WTC11 (cell line): ENCODE results near the gene RGS16. TPM values are rescaled to one million over a fixed set of nuclear protein-coding genes. Genes with fewer than 3 reads are reported as not detected.

Experiments used
- ATAC-seq: fragments of 200-7000 bp; cut with Tn5 transposase; 2 replicates; pipeline ENCODE4 v1.10.0; 2021; ENCODE audit warnings: mild to moderate bottlenecking, moderate library complexity
- CTCF ChIA-PET: fragments of 300-600 bp; sonication (Branson Sonifier 250); formaldehyde crosslinking; loops from one replicate; lab custom pipeline; 2021; ENCODE audit warnings: antibody characterized with exemption; lab: Charles Lee
- POLR2A ChIA-PET: fragments of 350-600 bp; sonication (Branson Sonifier 250); formaldehyde crosslinking; loops from one replicate; lab custom pipeline; 2021; ENCODE audit warnings: antibody characterized with exemption; lab: Charles Lee
- DNase-seq: peaks from one replicate; pipeline ENCODE4 v3.0.0; 2021; ENCODE audit warnings: low spot score
- H3K27ac Mint-ChIP-seq: 2 replicates; pipeline ENCODE4 v1.8.0; 2021; ENCODE audit warnings: mixed read lengths
- H3K27me3 Mint-ChIP-seq: 2 replicates; pipeline ENCODE4 v1.8.0; 2021; ENCODE audit warnings: low read depth, mild to moderate bottlenecking, moderate library complexity, mixed read lengths
- H3K36me3 Mint-ChIP-seq: 2 replicates; pipeline ENCODE4 v1.8.0; 2021; ENCODE audit warnings: mixed read lengths
- H3K4me1 Mint-ChIP-seq: 2 replicates; pipeline ENCODE4 v1.8.0; 2022; ENCODE audit warnings: mixed read lengths
- H3K4me3 Mint-ChIP-seq: 2 replicates; pipeline ENCODE4 v1.8.0; 2021; ENCODE audit warnings: mild to moderate bottlenecking, moderate library complexity, mixed read lengths
- H3K9me3 Mint-ChIP-seq: 2 replicates; pipeline ENCODE4 v1.8.0; 2021; ENCODE audit warnings: mixed read lengths
- ESRRA ChIP-seq: sonication (generic); formaldehyde crosslinking; IDR thresholded peaks from 2 replicates; pipeline ENCODE4 v1.8.1; 2022; ENCODE audit warnings: mild to moderate bottlenecking, missing genetic modification reagents, borderline replicate concordance
- FOXP4 ChIP-seq: sonication (generic); formaldehyde crosslinking; IDR thresholded peaks from 2 replicates; pipeline ENCODE4 v1.8.0; 2022; ENCODE audit warnings: mild to moderate bottlenecking, missing genetic modification reagents
- HMGA2 ChIP-seq: fragments of 250-450 bp; sonication (Bioruptor Pico); IDR thresholded peaks from 2 replicates; pipeline ENCODE4 v1.4.0; 2021; ENCODE audit warnings: mild to moderate bottlenecking, moderate library complexity
- JAZF1 ChIP-seq: fragments of 250-450 bp; sonication (Bioruptor Pico); IDR thresholded peaks from 2 replicates; pipeline ENCODE4 v1.9.0; 2021; ENCODE audit warnings: moderate library complexity, mild to moderate bottlenecking, inconsistent platforms
- MXD4 ChIP-seq: fragments of 250-450 bp; sonication (Bioruptor Pico); IDR thresholded peaks from 2 replicates; pipeline ENCODE4 v1.8.0; 2021; ENCODE audit warnings: mild to moderate bottlenecking, moderate library complexity, borderline replicate concordance
- NR2C2 ChIP-seq: sonication (generic); formaldehyde crosslinking; IDR thresholded peaks from 2 replicates; pipeline ENCODE4 v1.8.0; 2022; ENCODE audit warnings: mild to moderate bottlenecking, missing genetic modification reagents
- TEAD4 ChIP-seq: sonication (generic); formaldehyde crosslinking; IDR thresholded peaks from 2 replicates; pipeline ENCODE4 v1.8.0; 2022; ENCODE audit warnings: mild to moderate bottlenecking, missing genetic modification reagents
- ZMAT4 ChIP-seq: fragments of 250-450 bp; sonication (Bioruptor Pico); IDR thresholded peaks from 2 replicates; pipeline ENCODE4 v1.9.0; 2021; ENCODE audit warnings: mild to moderate bottlenecking
- ZNF423 ChIP-seq: fragments of 250-450 bp; sonication (Bioruptor Pico); IDR thresholded peaks from 2 replicates; pipeline ENCODE4 v2.1.2; 2022; ENCODE audit warnings: mild to moderate bottlenecking, moderate library complexity
- ZNF532 ChIP-seq: fragments of 250-450 bp; sonication (Bioruptor Pico); IDR thresholded peaks from 2 replicates; pipeline ENCODE4 v1.9.0; 2021; ENCODE audit warnings: mild to moderate bottlenecking, borderline replicate concordance
- total RNA-seq: library from RNA; stranded (reverse); gene quantifications from 3 replicates; pipeline ENCODE4 v1.2.3, GENCODE V29; 2021
- TF ChIP-seq, protein P1 (sequence below): sonication (generic); formaldehyde crosslinking; IDR thresholded peaks from 2 replicates; pipeline ENCODE4 v1.8.0; 2023; ENCODE audit warnings: mild to moderate bottlenecking, missing genetic modification reagents
- TF ChIP-seq, protein P2 (sequence below): fragments of 250-450 bp; sonication (Bioruptor Pico); IDR thresholded peaks from 2 replicates; pipeline ENCODE4 v2.1.2; 2022; ENCODE audit warnings: mild to moderate bottlenecking, moderate library complexity

Gene RGS16
- total RNA-seq, 1 experiment from 2014 or later: 17.8 TPM

DNA sequence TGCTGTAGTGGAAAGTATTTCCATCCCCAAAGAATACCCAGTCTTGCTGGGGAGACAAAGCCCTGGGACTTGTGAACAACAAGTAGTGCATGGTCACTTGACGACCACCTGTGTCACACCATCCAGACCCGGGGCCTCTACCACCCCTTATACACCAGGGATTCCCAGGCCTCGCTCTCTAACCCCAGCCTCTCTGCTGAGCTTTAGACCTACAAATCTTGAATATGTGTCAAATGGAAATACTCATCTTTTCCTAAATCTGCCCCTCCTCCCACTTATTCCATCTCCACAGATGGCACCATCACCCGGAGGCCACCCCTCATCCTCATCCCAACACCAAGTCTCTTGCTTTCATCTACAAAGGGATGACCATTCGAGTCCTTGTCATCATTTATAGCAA, 14.3 kb downstream of the RGS16 start (continued):
- no peak for TF ChIP-seq JAZF1 (CRISPR knock-in tag)
- TF ChIP-seq ESRRA (CRISPR knock-in tag): no peak
- no peak for TF ChIP-seq ZMAT4
- TF ChIP-seq, protein P1, sequence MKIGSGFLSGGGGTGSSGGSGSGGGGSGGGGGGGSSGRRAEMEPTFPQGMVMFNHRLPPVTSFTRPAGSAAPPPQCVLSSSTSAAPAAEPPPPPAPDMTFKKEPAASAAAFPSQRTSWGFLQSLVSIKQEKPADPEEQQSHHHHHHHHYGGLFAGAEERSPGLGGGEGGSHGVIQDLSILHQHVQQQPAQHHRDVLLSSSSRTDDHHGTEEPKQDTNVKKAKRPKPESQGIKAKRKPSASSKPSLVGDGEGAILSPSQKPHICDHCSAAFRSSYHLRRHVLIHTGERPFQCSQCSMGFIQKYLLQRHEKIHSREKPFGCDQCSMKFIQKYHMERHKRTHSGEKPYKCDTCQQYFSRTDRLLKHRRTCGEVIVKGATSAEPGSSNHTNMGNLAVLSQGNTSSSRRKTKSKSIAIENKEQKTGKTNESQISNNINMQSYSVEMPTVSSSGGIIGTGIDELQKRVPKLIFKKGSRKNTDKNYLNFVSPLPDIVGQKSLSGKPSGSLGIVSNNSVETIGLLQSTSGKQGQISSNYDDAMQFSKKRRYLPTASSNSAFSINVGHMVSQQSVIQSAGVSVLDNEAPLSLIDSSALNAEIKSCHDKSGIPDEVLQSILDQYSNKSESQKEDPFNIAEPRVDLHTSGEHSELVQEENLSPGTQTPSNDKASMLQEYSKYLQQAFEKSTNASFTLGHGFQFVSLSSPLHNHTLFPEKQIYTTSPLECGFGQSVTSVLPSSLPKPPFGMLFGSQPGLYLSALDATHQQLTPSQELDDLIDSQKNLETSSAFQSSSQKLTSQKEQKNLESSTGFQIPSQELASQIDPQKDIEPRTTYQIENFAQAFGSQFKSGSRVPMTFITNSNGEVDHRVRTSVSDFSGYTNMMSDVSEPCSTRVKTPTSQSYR (CRISPR knock-in tag): no peak
- no peak for TF ChIP-seq NR2C2 (CRISPR knock-in tag)

DNA sequence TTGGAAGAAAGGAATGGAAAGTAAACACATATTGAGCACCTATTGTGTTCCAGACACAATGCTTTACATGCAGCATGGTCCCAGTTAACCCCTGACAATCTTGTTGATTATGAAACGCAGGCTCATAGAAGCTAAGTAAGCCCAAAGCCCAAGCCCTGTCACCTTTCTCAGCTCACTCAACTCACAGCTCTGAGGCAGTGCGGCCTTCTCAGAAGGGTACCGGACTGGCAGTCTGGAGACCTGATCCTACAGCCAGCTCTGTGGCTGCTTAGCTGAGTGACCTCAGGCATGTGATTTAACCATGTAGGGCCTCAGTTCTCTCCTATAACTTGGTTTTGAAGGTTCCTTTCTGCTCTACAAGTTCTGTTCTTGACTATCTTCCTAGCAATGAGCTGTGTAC, 14.7 kb downstream of the RGS16 start:
- no peak for TF ChIP-seq FOXP4 (CRISPR knock-in tag)
- TF ChIP-seq ZNF532: no peak
- TF ChIP-seq TEAD4 (CRISPR knock-in tag): no peak
- no peak for TF ChIP-seq MXD4 (CRISPR knock-in tag)
- no peak for TF ChIP-seq ZNF423 (CRISPR knock-in tag)
- TF ChIP-seq, protein P2, sequence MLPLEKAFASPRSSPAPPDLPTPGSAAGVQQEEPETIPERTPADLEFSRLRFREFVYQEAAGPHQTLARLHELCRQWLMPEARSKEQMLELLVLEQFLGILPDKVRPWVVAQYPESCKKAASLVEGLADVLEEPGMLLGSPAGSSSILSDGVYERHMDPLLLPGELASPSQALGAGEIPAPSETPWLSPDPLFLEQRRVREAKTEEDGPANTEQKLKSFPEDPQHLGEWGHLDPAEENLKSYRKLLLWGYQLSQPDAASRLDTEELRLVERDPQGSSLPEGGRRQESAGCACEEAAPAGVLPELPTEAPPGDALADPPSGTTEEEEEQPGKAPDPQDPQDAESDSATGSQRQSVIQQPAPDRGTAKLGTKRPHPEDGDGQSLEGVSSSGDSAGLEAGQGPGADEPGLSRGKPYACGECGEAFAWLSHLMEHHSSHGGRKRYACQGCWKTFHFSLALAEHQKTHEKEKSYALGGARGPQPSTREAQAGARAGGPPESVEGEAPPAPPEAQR (CRISPR knock-in tag): no peak
- no peak for TF ChIP-seq HMGA2 (CRISPR knock-in tag)
- ATAC-seq: peak; percentile 17
- ChIA-PET CTCF (interaction anchor here (0.6 to 2.7 kb wide), 13 partner anchors 10 to 509 kb away, joined by 3 to 14 read pairs (median 5); no protein-coding TSS in a partner anchor), POLR2A (no interaction called here)
- H3K4me3 Mint-ChIP-seq: peak overlapping the region; percentile 67
- peaks cover 11% of the 10 kb centered on the region for H3K9me3 Mint-ChIP-seq
- peaks cover 19% of the 10 kb centered on the region for H3K4me1 Mint-ChIP-seq
- no peak for DNase-seq
- H3K27me3 Mint-ChIP-seq: peaks cover 3% of the 10 kb centered on the region; the same call in 1 of the 2 replicates
- H3K36me3 Mint-ChIP-seq: no peaks in the 10 kb centered on the region
- H3K27ac Mint-ChIP-seq: no peak overlapping the region
